Measurements from ENCODE around the gene TRIM25. TPM values are rescaled to one million over a fixed set of nuclear protein-coding genes. Genes with fewer than 3 reads are reported as not detected.

Gene TRIM25
- total and polyA plus RNA-seq, 4 experiments from 2014 or later: 2.9 to 62.7 (median 33.4) TPM

DNA sequence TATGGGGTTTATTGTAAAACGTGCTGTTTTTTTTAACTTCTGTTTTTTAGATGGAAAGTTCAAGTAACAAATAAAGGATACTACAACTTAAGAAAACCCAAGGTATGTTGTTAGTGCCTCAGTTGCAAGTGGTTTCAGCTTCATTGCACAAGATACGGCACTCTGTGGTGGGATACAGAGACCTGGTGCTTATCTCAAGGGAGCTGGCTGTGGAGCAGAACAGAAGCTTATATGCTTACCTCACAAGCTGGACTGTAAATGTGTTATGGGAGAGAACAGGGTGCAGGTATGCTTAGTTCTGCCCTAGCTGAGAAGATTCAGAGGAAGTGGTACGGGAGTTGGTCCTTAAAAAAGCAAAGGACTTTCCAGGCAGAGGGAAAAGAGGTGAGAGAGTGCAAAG is 64.7 kb downstream of the TRIM25 start:
- Mint-ChIP-seq H3K27ac (peak overlapping the region in 1 of 7 donors; percentile 69), H3K4me1 (peaks cover 0 to 2% (median under 1%) of the 10 kb centered on the region in 4 donors), H3K9me3 (no peaks in the 10 kb centered on the region), H3K36me3 (peaks cover 49 to 60% of the 10 kb centered on the region in 2 donors), H3K4me3 (no peak overlapping the region), H3K27me3 (no peaks in the 10 kb centered on the region)
- Histone ChIP-seq H3K27ac (ENCODE audit: low read depth, low read length) (no peak overlapping the region), H3K36me3 (ENCODE audit: insufficient read depth, low read length) (peaks cover 24% of the 10 kb centered on the region), H3K9me3 (ENCODE audit: control insufficient read depth in 1 of 2, low read length in 2 of 2) (no peaks in the 10 kb centered on the region), H3K4me1 (ENCODE audit: insufficient read depth, low read length) (no peaks in the 10 kb centered on the region), H3K27me3 (ENCODE audit: insufficient read depth, low read length) (no peaks in the 10 kb centered on the region), H3K4me3 (ENCODE audit: low read length in 2 of 2) (no peak overlapping the region)
- no peak for DNase-seq
- intact Hi-C loops (cut with micrococcal nuclease): no loop called here
- CTCF ChIA-PET (ENCODE audit: partially characterized antibody): interaction anchor here (1.6 kb wide), 1 partner anchor 30 kb away, joined by 4 read pairs; no protein-coding TSS in a partner anchor
- POLR2A ChIA-PET (ENCODE audit: partially characterized antibody): interaction anchor here (1.1 kb wide), 1 partner anchor 13 kb away, joined by 3 read pairs; no protein-coding TSS in a partner anchor

DNA sequence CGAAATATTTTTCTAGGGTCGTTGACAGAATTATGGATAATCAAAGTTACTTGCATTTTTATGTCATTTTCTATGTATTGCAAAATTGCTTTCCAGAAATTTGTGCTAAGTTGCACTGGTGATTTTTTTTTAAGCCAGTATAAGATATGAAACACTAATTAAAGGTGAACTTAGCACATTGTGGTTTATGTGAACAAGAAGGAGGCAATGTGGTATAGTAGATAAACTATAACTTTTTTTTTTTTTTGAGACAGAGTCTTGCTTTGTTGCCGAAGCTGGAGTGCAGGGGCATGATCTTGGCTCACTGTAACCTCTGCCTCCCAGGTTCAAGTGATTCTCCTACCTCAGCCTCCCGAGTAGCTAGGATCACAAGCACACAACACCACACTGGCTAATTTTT is 66.7 kb downstream of the TRIM25 start:
- H3K27me3 ChIP-seq (ENCODE audit: insufficient read depth, low read length): no peaks in the 10 kb centered on the region
- no peak overlapping the region for H3K27ac Mint-ChIP-seq
- H3K4me3 ChIP-seq (ENCODE audit: low read length in 2 of 2): no peak overlapping the region
- H3K4me3 Mint-ChIP-seq: no peak overlapping the region
- no peak for DNase-seq
- H3K36me3 Mint-ChIP-seq: peaks cover 48 to 54% of the 10 kb centered on the region in 2 donors
- POLR2A ChIA-PET (ENCODE audit: partially characterized antibody): no interaction called here
- H3K4me1 Mint-ChIP-seq: peaks cover 0 to 3% (median under 1%) of the 10 kb centered on the region in 4 donors
- H3K9me3 ChIP-seq (ENCODE audit: control insufficient read depth in 1 of 2, low read length in 2 of 2): no peaks in the 10 kb centered on the region
- no peaks in the 10 kb centered on the region for H3K9me3 Mint-ChIP-seq
- no peak overlapping the region for H3K27ac ChIP-seq (ENCODE audit: low read depth, low read length)
- H3K36me3 ChIP-seq (ENCODE audit: insufficient read depth, low read length): peaks cover 24% of the 10 kb centered on the region
- intact Hi-C loops (cut with micrococcal nuclease): no loop called here
- no peaks in the 10 kb centered on the region for H3K4me1 ChIP-seq (ENCODE audit: insufficient read depth, low read length)
- H3K27me3 Mint-ChIP-seq: no peaks in the 10 kb centered on the region
- CTCF ChIA-PET (ENCODE audit: partially characterized antibody): no interaction called here

DNA sequence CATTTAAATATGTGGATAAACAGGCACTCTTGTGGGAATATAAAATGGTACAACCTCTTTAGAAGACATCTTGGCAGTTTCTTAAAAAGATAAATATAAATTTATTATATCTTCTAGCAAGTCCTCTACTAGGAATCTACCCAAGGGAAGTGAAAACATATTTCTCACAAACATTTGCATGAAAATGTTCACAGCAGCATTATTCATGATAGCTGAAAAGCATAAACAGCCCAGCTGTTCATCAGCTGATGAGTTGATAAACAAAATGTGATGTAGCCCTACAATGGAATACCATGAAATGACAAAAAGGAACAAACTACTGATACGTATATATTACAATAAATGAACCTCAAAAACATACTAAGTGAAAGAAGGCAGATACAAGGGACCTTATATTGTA is 67.9 kb downstream of the TRIM25 start:
- H3K4me1 ChIP-seq (ENCODE audit: insufficient read depth, low read length): no peaks in the 10 kb centered on the region
- Mint-ChIP-seq H3K27ac (no peak overlapping the region), H3K4me3 (no peak overlapping the region), H3K9me3 (no peaks in the 10 kb centered on the region), H3K4me1 (peaks cover 0 to 3% (median 0%) of the 10 kb centered on the region in 4 donors), H3K36me3 (peaks cover 39 to 45% of the 10 kb centered on the region in 2 donors), H3K27me3 (no peaks in the 10 kb centered on the region)
- H3K36me3 ChIP-seq (ENCODE audit: insufficient read depth, low read length): peaks cover 15% of the 10 kb centered on the region
- H3K27me3 ChIP-seq (ENCODE audit: insufficient read depth, low read length): no peaks in the 10 kb centered on the region
- DNase-seq: no peak
- ChIA-PET CTCF (ENCODE audit: partially characterized antibody) (interaction anchor here (1.0 kb wide), 1 partner anchor 26 kb away, joined by 3 read pairs; no protein-coding TSS in a partner anchor), POLR2A (ENCODE audit: partially characterized antibody) (interaction anchor here (1.2 kb wide), 1 partner anchor 11 kb away, joined by 3 read pairs; no protein-coding TSS in a partner anchor)
- no peaks in the 10 kb centered on the region for H3K9me3 ChIP-seq (ENCODE audit: control insufficient read depth in 1 of 2, low read length in 2 of 2)
- intact Hi-C loops (cut with micrococcal nuclease): no loop called here
- no peak overlapping the region for H3K4me3 ChIP-seq (ENCODE audit: low read length in 2 of 2)
- no peak overlapping the region for H3K27ac ChIP-seq (ENCODE audit: low read depth, low read length)

DNA sequence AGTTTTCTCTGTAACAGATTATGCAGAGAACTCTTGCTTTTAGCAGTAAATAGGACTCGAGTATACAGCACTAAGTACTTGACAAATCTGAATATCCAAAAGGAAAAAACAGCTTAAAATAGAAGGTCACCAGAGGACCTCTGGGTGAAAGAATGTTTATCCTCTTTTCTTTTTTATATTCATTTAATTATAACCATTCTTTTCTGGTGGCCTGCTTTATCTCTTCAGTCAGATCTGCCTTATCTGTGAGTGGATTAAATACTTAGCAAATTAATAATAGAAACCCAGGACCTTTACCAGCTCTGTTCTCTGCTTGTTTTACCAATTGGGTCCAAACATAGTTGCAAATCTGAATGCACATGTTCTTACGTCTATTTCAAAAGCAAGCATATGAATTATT is 71.3 kb downstream of the TRIM25 start:
- ChIA-PET POLR2A (ENCODE audit: partially characterized antibody) (interaction anchor here (1.2 to 2.9 kb wide), 2 partner anchors 8 to 71 kb away, joined by 4 to 10 read pairs; partner anchors contain the start of genes C17orf67, DGKE and TRIM25), CTCF (ENCODE audit: partially characterized antibody) (interaction anchor here (2.1 kb wide), 1 partner anchor 23 kb away, joined by 8 read pairs; no protein-coding TSS in a partner anchor)
- Mint-ChIP-seq H3K4me3 (no peak overlapping the region), H3K27ac (no peak overlapping the region), H3K4me1 (peaks cover 10 to 19% (median 18%) of the 10 kb centered on the region in 4 donors), H3K27me3 (no peaks in the 10 kb centered on the region), H3K36me3 (peaks cover 14 to 23% of the 10 kb centered on the region in 2 donors), H3K9me3 (no peaks in the 10 kb centered on the region)
- Histone ChIP-seq H3K9me3 (ENCODE audit: control insufficient read depth in 1 of 2, low read length in 2 of 2) (no peaks in the 10 kb centered on the region), H3K27ac (ENCODE audit: low read depth, low read length) (no peak overlapping the region), H3K4me3 (ENCODE audit: low read length in 2 of 2) (no peak overlapping the region), H3K4me1 (ENCODE audit: insufficient read depth, low read length) (peaks cover 19% of the 10 kb centered on the region), H3K36me3 (ENCODE audit: insufficient read depth, low read length) (peaks cover 6% of the 10 kb centered on the region), H3K27me3 (ENCODE audit: insufficient read depth, low read length) (no peaks in the 10 kb centered on the region)
- DNase-seq: no peak
- intact Hi-C loops (cut with micrococcal nuclease): no loop called here

DNA sequence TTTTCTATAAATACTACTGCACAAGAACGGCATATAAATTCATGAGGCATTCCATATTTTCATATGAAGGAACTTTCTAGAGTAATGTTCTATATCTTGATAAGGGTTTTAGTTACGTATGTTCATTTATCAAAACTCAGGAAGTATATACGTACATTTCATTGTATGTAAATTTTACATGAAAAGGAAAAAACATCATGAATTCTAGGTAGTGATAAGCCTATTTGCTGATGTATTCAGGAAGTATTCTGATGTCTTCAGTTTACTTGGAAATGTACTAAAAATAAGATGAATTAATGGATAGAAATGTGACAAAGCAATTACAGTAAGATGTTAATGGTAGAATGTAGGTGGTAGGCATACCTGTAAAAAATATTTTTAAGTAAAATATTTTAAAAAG is 75.2 kb downstream of the TRIM25 start:
- Mint-ChIP-seq H3K4me1 (peaks cover 28 to 45% (median 37%) of the 10 kb centered on the region in 4 donors), H3K27ac (peak overlapping the region in 4 of 7 donors; percentile 15 to 74 (median 44)), H3K27me3 (no peaks in the 10 kb centered on the region), H3K4me3 (peak overlapping the region in 4 of 8 donors; percentile 17 to 54 (median 41)), H3K9me3 (no peaks in the 10 kb centered on the region), H3K36me3 (peaks cover 3 to 22% of the 10 kb centered on the region in 2 donors)
- H3K27ac ChIP-seq (ENCODE audit: low read depth, low read length): no peak overlapping the region
- H3K4me1 ChIP-seq (ENCODE audit: insufficient read depth, low read length): peaks cover 47% of the 10 kb centered on the region
- no peaks in the 10 kb centered on the region for H3K9me3 ChIP-seq (ENCODE audit: control insufficient read depth in 1 of 2, low read length in 2 of 2)
- intact Hi-C loops (cut with micrococcal nuclease): no loop called here
- no peak for DNase-seq
- H3K4me3 ChIP-seq (ENCODE audit: low read length in 2 of 2): no peak overlapping the region
- no peaks in the 10 kb centered on the region for H3K27me3 ChIP-seq (ENCODE audit: insufficient read depth, low read length)
- ChIA-PET CTCF (ENCODE audit: partially characterized antibody) (interaction anchor here (1.1 kb wide), 1 partner anchor 19 kb away, joined by 5 read pairs; no protein-coding TSS in a partner anchor), POLR2A (ENCODE audit: partially characterized antibody) (no interaction called here)
- H3K36me3 ChIP-seq (ENCODE audit: insufficient read depth, low read length): peaks cover 3% of the 10 kb centered on the region

Other genes starting within 250 kb of the TRIM25 start
- gene C17orf67, start 80.1 kb downstream of the TRIM25 start, total RNA-seq: 10 to 100 TPM in 1 of 2 experiments, 1 to 10 TPM in 1; 9.5 to 11.2 TPM
- gene C17orf67, start 80.1 kb downstream of the TRIM25 start, polyA plus RNA-seq: 1 to 10 TPM in 1 of 2 donors, under 1 TPM in 1; 0.81 to 2.9 TPM
- 10 to 100 TPM; 36.7 to 37.7 TPM for gene DGKE, start 79.9 kb downstream of the TRIM25 start, total RNA-seq
- 1 to 10 TPM; 4.3 to 7.2 TPM for gene DGKE, start 79.9 kb downstream of the TRIM25 start, polyA plus RNA-seq
- gene COIL, start 47.0 kb upstream of the TRIM25 start, total RNA-seq: 10 to 100 TPM; 19.1 to 19.6 TPM
- gene COIL, start 47.0 kb upstream of the TRIM25 start, polyA plus RNA-seq: 10 to 100 TPM; 14.4 to 15.3 TPM
- 10 to 100 TPM; 16.3 to 19.4 TPM for gene SCPEP1, start 64.1 kb upstream of the TRIM25 start, total RNA-seq
- 10 to 100 TPM; 19.9 to 31.3 TPM for gene SCPEP1, start 64.1 kb upstream of the TRIM25 start, polyA plus RNA-seq
- 10 to 100 TPM; 33.0 to 35.7 TPM for gene AKAP1, start 171.2 kb upstream of the TRIM25 start, total RNA-seq
- gene AKAP1, start 171.2 kb upstream of the TRIM25 start, polyA plus RNA-seq: 10 to 100 TPM in 1 of 2 donors, 1 to 10 TPM in 1; 9.8 to 25.2 TPM